HepG2 (cell line): ENCODE measurements around the gene CA12. TPM values are rescaled to one million over a fixed set of nuclear protein-coding genes. Genes with fewer than 3 reads are reported as not detected.
"Not testable (repeated sequence)": the region's sequence is repeated elsewhere in the genome, so short reads cannot be mapped to it uniquely, and the experiment has no call there.

Source experiments
- ATAC-seq: fragments of 200-7000 bp; cut with Tn5 transposase; 3 replicates; pipeline ENCODE4 v1.9.1; 2020; ENCODE audit warnings: mild to moderate bottlenecking, moderate library complexity
- BruUV-seq: library from RNA; stranded (reverse); fragments of 400-500 nt; replicated peaks from 2 replicates; lab custom pipeline; 2021; lab: Mats Ljungman, UMichigan
- CTCF ChIA-PET: fragments of 300-600 bp; formaldehyde crosslinking; extraction: SDS; loops from one replicate; lab custom pipeline; 2021; ENCODE audit warnings: low total read pairs, inconsistent platforms, low intra/inter-chr PET ratio; lab: Yijun Ruan, JAX
- POLR2A ChIA-PET: fragments of 350-600 bp; sonication (Branson Sonifier 250); formaldehyde crosslinking; loops from one replicate; lab custom pipeline; 2020; ENCODE audit warnings: antibody characterized with exemption, inconsistent platforms; lab: Yijun Ruan, JAX
- DNase-seq: peaks from one replicate; pipeline ENCODE4 v3.0.0-alpha.2; 2015; ENCODE audit warnings: low spot score
- FAIRE-seq: peaks from 3 replicates; lab custom pipeline; 2011; peaks lifted over from hg19 to GRCh38; lab: Jason Lieb, UNC
- H2AFZ ChIP-seq: one replicate; pipeline ENCODE4 v1.6.1; 2011; ENCODE audit warnings: low read length, inconsistent platforms
- H3K27ac ChIP-seq: fragments of 300-600 bp; 3 replicates; pipeline ENCODE4 v1.8.0; 2011; ENCODE audit warnings: mixed run types, mild to moderate bottlenecking, mixed read lengths, low read length, inconsistent platforms; ENCODE audit not compliant: insufficient read depth; ENCODE audit errors: extremely low read length
- H3K27me3 ChIP-seq, 2 experiments: fragments of 200-600 bp in 1 of 2; 2 replicates in 1 of 2; 3 replicates in 1 of 2; pipeline versions ENCODE4 v1.6.0 to v1.8.0; 2011; ENCODE audit warnings: low read length in 2 of 2, mild to moderate bottlenecking in 2 of 2, moderate library complexity in 2 of 2, inconsistent platforms in 1 of 2; ENCODE audit not compliant: insufficient read depth in 2 of 2, control insufficient read depth in 1 of 2
- H3K36me3 ChIP-seq, 2 experiments: fragments of 200-600 bp in 1 of 2; replicated peaks in 1 of 2; 2 replicates in 1 of 2; 3 replicates in 1 of 2; pipeline versions ENCODE4 v1.5.1 to v1.8.0; 2011; ENCODE audit warnings: low read length in 2 of 2, inconsistent platforms in 1 of 2; ENCODE audit not compliant: insufficient read depth in 2 of 2, control insufficient read depth in 1 of 2
- H3K4me1 ChIP-seq: 2 replicates; pipeline ENCODE4 v1.5.1; 2012; ENCODE audit warnings: low read length, inconsistent platforms; ENCODE audit not compliant: insufficient read depth
- H3K4me2 ChIP-seq: 2 replicates; pipeline ENCODE4 v1.6.0; 2011; ENCODE audit warnings: low read depth, low read length, inconsistent platforms
- H3K4me3 ChIP-seq, 3 experiments: fragments of 200-600 bp in 1 of 3; sonication (generic), shearing (Covaris generic) in 1 of 3; replicated peaks in 1 of 3; 2 replicates each; pipeline ENCODE4 v1.5.1; 2011 to 2016; ENCODE audit warnings: low read length in 3 of 3, inconsistent platforms in 2 of 3, low read depth in 2 of 3, mild to moderate bottlenecking in 2 of 3, control low read depth in 1 of 3, mixed read lengths in 1 of 3; ENCODE audit not compliant: insufficient read depth in 1 of 3
- H3K79me2 ChIP-seq: one replicate; pipeline ENCODE4 v1.6.1; 2011; ENCODE audit warnings: low read length, inconsistent platforms; ENCODE audit not compliant: insufficient read depth
- H3K9ac ChIP-seq: 2 replicates; pipeline ENCODE4 v1.6.0; 2011; ENCODE audit warnings: mild to moderate bottlenecking, low read depth, low read length, inconsistent platforms; ENCODE audit not compliant: insufficient read depth
- H3K9me3 ChIP-seq: 2 replicates; pipeline ENCODE4 v1.5.1; 2012; ENCODE audit warnings: mild to moderate bottlenecking, low read length
- H4K20me1 ChIP-seq: 2 replicates; pipeline ENCODE4 v1.6.0; 2011; ENCODE audit warnings: inconsistent platforms, mild to moderate bottlenecking, low read length, moderate library complexity; ENCODE audit not compliant: insufficient read depth
- PHF20 ChIP-seq: sonication (generic); formaldehyde crosslinking; IDR thresholded peaks from 2 replicates; pipeline ENCODE4 v1.5.0; 2020; ENCODE audit warnings: mild to moderate bottlenecking, missing genetic modification reagents
- WGBS: methylation state at CpG from one replicate; pipeline ENCODE4 v1.1.6; 2017; ENCODE audit warnings: low lambda C conversion rate; 5-methylcytosine and 5-hydroxymethylcytosine counted together
- in situ Hi-C: cut with HindIII; loops from 2 replicates; pipeline ENCODE4 v1.10.0; 2017; ENCODE audit warnings: low pct_unique_long_range_greater_than_20kb; ENCODE audit not compliant: extremely low pct_ligation_motif_present
- intact Hi-C: fragments of 100-400 bp; cut with micrococcal nuclease; formaldehyde crosslinking; loops from one replicate; pipeline ENCODE4 v1.10.0; 2022; ENCODE audit not compliant: unreplicated experiment
- polyA plus RNA-seq, 8 experiments: library from polyadenylated mRNA; depleted of rRNA in 3 of 8; stranded (reverse) in 7 of 8; unstranded in 1 of 8; fragments of >200 nt; fragmentation: Illumina TruSeq in 4 of 8; extraction: Trizol in 4 of 8; gene quantifications; 2 replicates each; pipeline versions ENCODE4 v1.2.1 to v1.2.3, GENCODE V29; 2011 to 2016; ENCODE audit warnings: low read depth in 4 of 8, missing spikeins in 1 of 8, mixed read lengths in 1 of 8; ENCODE audit not compliant: insufficient read depth in 1 of 8
- total RNA-seq, 5 experiments: library from RNA; depleted of rRNA; stranded (reverse); fragments of >200 nt; fragmentation: Illumina TruSeq; extraction: Trizol; gene quantifications; 2 replicates each; pipeline ENCODE4 v1.2.3, GENCODE V29; 2016; ENCODE audit warnings: low read depth in 1 of 5
- TF ChIP-seq, protein P1 (sequence below): sonication (generic); formaldehyde crosslinking; IDR thresholded peaks from 2 replicates; pipeline ENCODE4 v1.5.0; 2020; ENCODE audit warnings: mild to moderate bottlenecking, missing genetic modification reagents, moderate library complexity

The CA12 gene
- total and polyA plus RNA-seq, 2 of the 13 experiments (the other 11 are each of a cell fraction or from before 2014, with no cell fraction given): 0.07 to 0.20 TPM

DNA sequence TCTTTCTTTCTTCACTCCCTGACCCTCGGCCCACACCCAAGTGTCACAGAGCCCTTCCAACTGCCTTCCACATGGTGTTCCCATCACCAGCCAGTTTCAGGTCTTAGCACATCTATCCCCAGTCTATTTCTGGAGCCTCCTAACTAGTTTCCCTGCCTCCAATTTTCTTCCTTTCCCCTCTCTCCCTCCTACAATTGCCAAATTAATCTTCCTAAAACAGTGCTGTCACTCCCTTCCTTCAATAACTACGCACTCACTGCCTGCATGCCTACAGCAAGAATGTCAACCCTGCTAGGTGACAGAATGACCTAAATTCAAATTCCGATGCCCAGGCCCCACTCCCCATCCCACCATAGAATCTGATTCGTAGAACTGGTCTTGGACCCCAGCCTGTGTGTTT, 36.1 kb upstream of the CA12 start:
- POLR2A ChIA-PET: no interaction called here
- no peak overlapping the region for H3K9ac ChIP-seq
- 49% methylated on average over 4 of the region's 4 CpGs for WGBS
- in situ Hi-C loops: loop anchor here (25.0 kb wide), 2 partner anchors 255 to 630 kb away; partner anchors contain the start of gene RPS27L
- H3K27me3 ChIP-seq: peaks cover 0 to 3% of the 10 kb centered on the region in 2 experiments; a peak in 1 of 5 replicates
- no peak overlapping the region for H3K4me2 ChIP-seq
- no peaks in the 10 kb centered on the region for H3K79me2 ChIP-seq
- BruUV-seq: no TSS peak
- peaks cover 9% of the 10 kb centered on the region; the same call in 1 of the 2 replicates for H3K4me1 ChIP-seq
- no peak overlapping the region for H3K27ac ChIP-seq
- DNase-seq (no peak), ATAC-seq (no peak), FAIRE-seq (no peak)
- H3K4me3 ChIP-seq: no peak overlapping the region
- CTCF ChIA-PET: no interaction called here
- no peaks in the 10 kb centered on the region for H4K20me1 ChIP-seq
- TF ChIP-seq, protein P1, sequence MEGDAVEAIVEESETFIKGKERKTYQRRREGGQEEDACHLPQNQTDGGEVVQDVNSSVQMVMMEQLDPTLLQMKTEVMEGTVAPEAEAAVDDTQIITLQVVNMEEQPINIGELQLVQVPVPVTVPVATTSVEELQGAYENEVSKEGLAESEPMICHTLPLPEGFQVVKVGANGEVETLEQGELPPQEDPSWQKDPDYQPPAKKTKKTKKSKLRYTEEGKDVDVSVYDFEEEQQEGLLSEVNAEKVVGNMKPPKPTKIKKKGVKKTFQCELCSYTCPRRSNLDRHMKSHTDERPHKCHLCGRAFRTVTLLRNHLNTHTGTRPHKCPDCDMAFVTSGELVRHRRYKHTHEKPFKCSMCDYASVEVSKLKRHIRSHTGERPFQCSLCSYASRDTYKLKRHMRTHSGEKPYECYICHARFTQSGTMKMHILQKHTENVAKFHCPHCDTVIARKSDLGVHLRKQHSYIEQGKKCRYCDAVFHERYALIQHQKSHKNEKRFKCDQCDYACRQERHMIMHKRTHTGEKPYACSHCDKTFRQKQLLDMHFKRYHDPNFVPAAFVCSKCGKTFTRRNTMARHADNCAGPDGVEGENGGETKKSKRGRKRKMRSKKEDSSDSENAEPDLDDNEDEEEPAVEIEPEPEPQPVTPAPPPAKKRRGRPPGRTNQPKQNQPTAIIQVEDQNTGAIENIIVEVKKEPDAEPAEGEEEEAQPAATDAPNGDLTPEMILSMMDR (CRISPR knock-in tag): no peak
- no peak for TF ChIP-seq PHF20 (CRISPR knock-in tag)
- intact Hi-C loops: no loop called here
- no peaks in the 10 kb centered on the region for H3K9me3 ChIP-seq
- H2AFZ ChIP-seq: no peak overlapping the region
- H3K36me3 ChIP-seq: no peaks in the 10 kb centered on the region

DNA sequence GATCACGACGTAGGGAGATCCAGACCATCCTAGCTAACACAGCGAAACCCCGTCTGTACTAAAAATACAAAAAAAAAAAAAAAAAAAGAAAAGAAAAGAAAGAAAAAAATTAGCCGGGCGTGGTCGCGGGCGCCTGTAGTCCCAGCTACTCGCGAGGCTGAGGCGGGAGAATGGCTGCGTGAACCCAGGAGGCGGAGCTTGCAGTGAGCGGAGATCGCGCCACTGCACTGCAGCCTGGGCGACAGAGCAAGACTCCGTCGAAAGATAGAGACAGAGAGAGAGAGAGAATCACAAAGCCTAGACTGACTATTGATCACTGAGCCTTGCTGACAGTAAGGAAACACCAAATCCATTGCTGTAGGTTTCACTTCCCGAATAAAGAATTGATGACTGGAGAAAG, 35.6 kb upstream of the CA12 start:
- CTCF ChIA-PET, H3K4me1 ChIP-seq, H3K79me2 ChIP-seq, POLR2A ChIA-PET, FAIRE-seq, ATAC-seq, H3K9ac ChIP-seq, H3K4me3 ChIP-seq, intact Hi-C loops, H4K20me1 ChIP-seq, H2AFZ ChIP-seq, H3K4me2 ChIP-seq, H3K36me3 ChIP-seq, H3K27me3 ChIP-seq, BruUV-seq, DNase-seq, H3K27ac ChIP-seq, H3K9me3 ChIP-seq: not testable (repeated sequence)
- in situ Hi-C loops: loop anchor here (25.0 kb wide), 2 partner anchors 255 to 630 kb away; partner anchors contain the start of gene RPS27L
- WGBS: 86% methylated on average over 21 of the region's 21 CpGs
